K562 (cell line): ENCODE measurements around the gene ME3. TPM values are rescaled to one million over a fixed set of nuclear protein-coding genes. Genes with fewer than 3 reads are reported as not detected.

Experiments
- ATAC-seq: fragments of 200-7000 bp; cut with Tn5 transposase; 3 replicates; pipeline ENCODE4 v1.9.1; 2020; ENCODE audit warnings: moderate library complexity
- BruUV-seq: library from RNA; stranded (reverse); fragments of 400-500 nt; replicated peaks from 2 replicates; lab custom pipeline; 2021; lab: Mats Ljungman, UMichigan
- CTCF ChIA-PET: fragments of 300-600 bp; formaldehyde crosslinking; extraction: SDS; loops from one replicate; lab custom pipeline; 2021; ENCODE audit warnings: low intra/inter-chr PET ratio; lab: Yijun Ruan, JAX
- POLR2A ChIA-PET: fragments of 300-600, 350-650 bp; sonication (Branson Sonifier 250); formaldehyde crosslinking; extraction: SDS; loops from one replicate; lab custom pipeline; 2021; ENCODE audit warnings: antibody characterized with exemption, inconsistent platforms; lab: Yijun Ruan, JAX
- DNase-seq, 4 experiments: peaks; one replicate each; pipeline versions ENCODE4 v3.0.0 to v3.0.0-alpha.2; 2011 to 2018; ENCODE audit warnings: low spot score in 3 of 4, mixed read lengths in 3 of 4; ENCODE audit errors: extremely low read depth in 1 of 4
- FAIRE-seq: peaks from 2 replicates; lab custom pipeline; 2011; peaks lifted over from hg19 to GRCh38; lab: Jason Lieb, UNC
- H2AFZ ChIP-seq: 2 replicates; pipeline ENCODE4 v1.6.0; 2011; ENCODE audit warnings: low read depth, low read length, control low read depth, inconsistent platforms
- H3K27ac ChIP-seq: fragments of 200-600 bp; 3 replicates; pipeline ENCODE4 v1.8.0; 2011; ENCODE audit warnings: low read depth, mild to moderate bottlenecking, control low read depth, inconsistent platforms, low read length, moderate library complexity, mixed read lengths; ENCODE audit errors: extremely low read depth
- H3K27me3 ChIP-seq, 2 experiments: fragments of 300-600 bp in 1 of 2; 2 replicates in 1 of 2; 3 replicates in 1 of 2; pipeline versions ENCODE4 v1.6.0 to v1.8.0; 2011; ENCODE audit warnings: inconsistent platforms in 2 of 2, low read length in 2 of 2, mild to moderate bottlenecking in 1 of 2, mixed read lengths in 1 of 2, moderate library complexity in 1 of 2; ENCODE audit not compliant: control insufficient read depth in 2 of 2, insufficient read depth in 2 of 2
- H3K36me3 ChIP-seq: fragments of 300-600 bp; 3 replicates; pipeline ENCODE4 v1.8.0; 2011; ENCODE audit warnings: mild to moderate bottlenecking, low read length, inconsistent platforms; ENCODE audit not compliant: control insufficient read depth, insufficient read depth
- H3K4me1 ChIP-seq, 2 experiments: fragments of 200-600 bp in 1 of 2; replicated peaks in 1 of 2; 2 replicates in 1 of 2; 3 replicates in 1 of 2; pipeline versions ENCODE4 v1.5.1 to v1.8.0; 2011; ENCODE audit warnings: inconsistent platforms in 2 of 2, low read length in 2 of 2, mild to moderate bottlenecking in 1 of 2, mixed read lengths in 1 of 2, moderate library complexity in 1 of 2; ENCODE audit not compliant: control insufficient read depth in 2 of 2, insufficient read depth in 2 of 2
- H3K4me2 ChIP-seq: 2 replicates; pipeline ENCODE4 v1.6.1; 2011; ENCODE audit warnings: low read length, control low read depth, inconsistent platforms, mixed read lengths; ENCODE audit not compliant: insufficient read depth
- H3K4me3 ChIP-seq: fragments of 200-600 bp; sonication (generic), shearing (Covaris generic); 2 replicates; pipeline ENCODE4 v1.5.1; 2016; ENCODE audit warnings: control low read depth, inconsistent platforms
- H3K79me2 ChIP-seq: fragments of 200-600 bp; 3 replicates; pipeline ENCODE4 v1.8.0; 2011; ENCODE audit warnings: low read length, inconsistent platforms; ENCODE audit not compliant: control insufficient read depth, insufficient read depth
- H3K9ac ChIP-seq, 2 experiments: 2 replicates each; pipeline versions ENCODE4 v1.6.0 to v1.6.1; 2011; ENCODE audit warnings: low read depth in 2 of 2, low read length in 2 of 2, control low read depth in 1 of 2, inconsistent platforms in 1 of 2, mild to moderate bottlenecking in 1 of 2, mixed read lengths in 1 of 2; ENCODE audit not compliant: insufficient read depth in 1 of 2
- H3K9me1 ChIP-seq: one replicate; pipeline ENCODE4 v1.6.0; 2011; ENCODE audit warnings: inconsistent platforms, mild to moderate bottlenecking, low read length, moderate library complexity; ENCODE audit not compliant: control insufficient read depth, insufficient read depth
- H3K9me3 ChIP-seq: replicated peaks from 2 replicates; pipeline ENCODE4 v1.5.1; 2011; ENCODE audit warnings: low read depth, low read length, inconsistent platforms; ENCODE audit not compliant: control insufficient read depth, insufficient read depth
- H4K20me1 ChIP-seq: replicated peaks from 2 replicates; pipeline ENCODE4 v1.6.1; 2011; ENCODE audit warnings: low read length, inconsistent platforms, mixed read lengths; ENCODE audit not compliant: control insufficient read depth, insufficient read depth
- BCLAF1 ChIP-seq, 2 experiments: fragments of 450-650 bp in 1 of 2; IDR thresholded peaks; 2 replicates each; pipeline ENCODE4 v1.6.1; 2011 to 2017; ENCODE audit warnings: low read depth in 2 of 2, antibody characterized with exemption in 1 of 2, borderline replicate concordance in 1 of 2, low read length in 1 of 2, mild to moderate bottlenecking in 1 of 2, mixed read lengths in 1 of 2; ENCODE audit not compliant: control insufficient read depth in 1 of 2
- PCBP1 ChIP-seq: fragments of 200-400 bp; formaldehyde crosslinking; IDR thresholded peaks from 2 replicates; pipeline ENCODE4 v1.6.1; 2018; ENCODE audit warnings: mild to moderate bottlenecking, low read depth, low read length; ENCODE audit not compliant: poor library complexity, severe bottlenecking
- PHF8 ChIP-seq: fragments of 200-600 bp; sonication (generic); IDR thresholded peaks from 2 replicates; pipeline ENCODE4 v1.6.1; 2012; ENCODE audit warnings: mixed run types, mild to moderate bottlenecking, inconsistent platforms, low read length, moderate library complexity, borderline replicate concordance
- WGBS: fragments of 100-300 bp; shearing (Covaris generic); methylation state at CpG from one replicate; pipeline ENCODE4 v1.1.6; 2016; ENCODE audit warnings: low coverage, mixed read lengths; ENCODE audit not compliant: insufficient coverage; ENCODE audit errors: missing lambda C conversion rate; 5-methylcytosine and 5-hydroxymethylcytosine counted together
- in situ Hi-C: fragments of 300-500 bp; cut with MboI; formaldehyde crosslinking; loops from 4 replicates; pipeline ENCODE4 v1.15.0; 2018; ENCODE audit warnings: inconsistent platforms, mixed read lengths
- intact Hi-C: fragments of 100-400 bp; cut with micrococcal nuclease; formaldehyde crosslinking; loops from 2 replicates; pipeline ENCODE4 v1.14.2; 2022
- polyA plus RNA-seq, 8 experiments: library from polyadenylated mRNA; depleted of rRNA in 4 of 8; stranded (reverse) in 5 of 8; unstranded in 3 of 8; fragments of >200 nt; fragmentation: Nextera tagmentation in 2 of 8; fragmentation: Illumina TruSeq in 1 of 8; extraction: Ambion mirVana in 2 of 8; extraction: Trizol in 1 of 8; gene quantifications; 2 replicates each; pipeline versions ENCODE4 v1.2.1 to v1.2.3, GENCODE V29; 2011 to 2014; ENCODE audit warnings: inconsistent platforms in 1 of 8, missing spikeins in 1 of 8
- total RNA-seq, 7 experiments: library from RNA; depleted of rRNA in 6 of 7; stranded (reverse); fragments of >200 nt in 6 of 7; fragmentation: Illumina TruSeq in 2 of 7; extraction: Trizol in 2 of 7; gene quantifications; 2 replicates each; pipeline versions ENCODE4 v1.2.1 to v1.2.3, GENCODE V29; 2011 to 2021; ENCODE audit warnings: low replicate concordance in 1 of 7

Gene ME3
- total and polyA plus RNA-seq, 9 of the 15 experiments (the other 6 are each of a cell fraction or from before 2014, with no cell fraction given) = not detected

- in situ Hi-C loops (no loop called here), intact Hi-C loops (no loop called here)
- Histone ChIP-seq H3K9me3 (no peaks in the 10 kb centered on the region), H3K4me2 (no peak overlapping the region), H3K27ac (no peak overlapping the region), H3K9ac (no peak overlapping the region), H2AFZ (no peak overlapping the region), H3K9me1 (no peaks in the 10 kb centered on the region), H3K79me2 (no peaks in the 10 kb centered on the region), H3K27me3 (no peaks in the 10 kb centered on the region; a peak in 1 of 5 replicates), H3K4me3 (no peak overlapping the region), H3K4me1 (no peaks in the 10 kb centered on the region), H3K36me3 (no peaks in the 10 kb centered on the region), H4K20me1 (no peaks in the 10 kb centered on the region)
- whole genome bisulfite sequencing = 7% methylated on average over 1 of the region's 1 CpG
- CTCF ChIA-PET = no interaction called here
- TF ChIP-seq PHF8 = no peak
- no peak for ATAC-seq
- FAIRE-seq = no peak
- no peak for DNase-seq
- POLR2A ChIA-PET = interaction anchor here (0.6 kb wide), 1 partner anchor 46 kb away, joined by 3 read pairs; no protein-coding TSS in a partner anchor
- BruUV-seq = no TSS peak
Measured at GRCh38 chr11:86699040-86699791, 26.8 kb upstream of the ME3 start.

DNA sequence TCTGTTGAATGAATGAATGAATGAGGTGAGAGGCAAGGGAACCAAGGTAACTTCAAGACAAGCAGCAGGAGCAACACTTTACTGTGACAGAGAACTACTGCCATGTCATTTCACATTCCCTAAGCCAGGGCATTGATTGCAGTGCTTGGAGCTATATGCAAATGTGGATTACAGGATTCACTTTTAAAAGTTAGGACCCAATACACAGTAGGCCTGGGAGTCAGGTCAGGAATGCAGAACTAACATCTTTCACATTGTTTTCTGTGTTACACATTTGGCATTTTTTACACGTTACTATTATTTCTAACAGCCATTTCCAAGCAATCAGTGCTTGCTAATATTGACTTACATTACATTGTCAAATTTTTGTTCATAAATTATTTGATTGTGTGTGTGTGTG lies 26.2 kb upstream of the ME3 start:
- Histone ChIP-seq H3K27ac (no peak overlapping the region), H3K9me3 (no peaks in the 10 kb centered on the region), H3K4me3 (no peak overlapping the region), H3K9me1 (no peaks in the 10 kb centered on the region), H3K27me3 (no peaks in the 10 kb centered on the region; a peak in 1 of 5 replicates), H2AFZ (no peak overlapping the region), H3K79me2 (no peaks in the 10 kb centered on the region), H4K20me1 (no peaks in the 10 kb centered on the region), H3K9ac (no peak overlapping the region), H3K4me1 (no peaks in the 10 kb centered on the region), H3K4me2 (no peak overlapping the region), H3K36me3 (no peaks in the 10 kb centered on the region)
- POLR2A ChIA-PET = no interaction called here
- in situ Hi-C loops (no loop called here), intact Hi-C loops (no loop called here)
- no peak for ATAC-seq
- CTCF ChIA-PET = no interaction called here
- BruUV-seq = no TSS peak
- no peak for DNase-seq
- 0% methylated on average over 1 of the region's 1 CpG for WGBS
- no peak for FAIRE-seq
- TF ChIP-seq BCLAF1 (IDR thresholded peaks at IDR 0.05; ENCODE audit: borderline replicate concordance in 1 of 2, control insufficient read depth in 1 of 2, low read depth in 2 of 2, low read length in 1 of 2) (no peak), PCBP1 (no peak)
